Tibial nerve (tissue), 4 donors: ENCODE results near the gene SNRK. TPM values are rescaled to one million over a fixed set of nuclear protein-coding genes. Genes with fewer than 3 reads are reported as not detected.
A peak's percentile ranks its signal among the peaks of the same experiment; 100 is the strongest.

ENCODE experiments used
- DNase-seq, 2 donors: peaks; one replicate each; pipeline ENCODE4 v3.0.0-alpha.2; 2019; ENCODE audit warnings: low spot score in 2 of 2
- H3K27ac ChIP-seq, 4 donors: fragments of 200-600 bp; sonication (generic) in 3 of 4; one replicate each; pipeline ENCODE4 v1.5.1; 2017 to 2019; ENCODE audit warnings: mild to moderate bottlenecking in 1 of 4
- H3K27me3 ChIP-seq, 2 donors: fragments of 200-600 bp; sonication (generic) in 1 of 2; one replicate each; pipeline versions ENCODE4 v1.5.1 to v1.6.0; 2017 to 2019
- H3K36me3 ChIP-seq, 3 donors: fragments of 200-600 bp; sonication (generic); one replicate each; pipeline ENCODE4 v1.5.1; 2018 to 2019
- H3K4me1 ChIP-seq, 4 donors: fragments of 200-600 bp; sonication (generic) in 3 of 4; one replicate each; pipeline ENCODE4 v1.5.1; 2017 to 2019
- H3K4me3 ChIP-seq, 4 donors: fragments of 200-600 bp; sonication (generic) in 3 of 4; one replicate each; pipeline ENCODE4 v1.5.1; 2017 to 2019; ENCODE audit warnings: mild to moderate bottlenecking in 1 of 4, moderate library complexity in 1 of 4
- H3K9me3 ChIP-seq, 4 donors: fragments of 200-600 bp; sonication (generic) in 3 of 4; one replicate each; pipeline ENCODE4 v1.5.1; 2017 to 2019
- CTCF ChIP-seq, 5 experiments: fragments of 200-600 bp in 3 of 5; fragments of 450-650 bp in 2 of 5; sonication (generic) in 3 of 5; IDR thresholded peaks; one replicate each; pipeline ENCODE4 v1.5.1; 2016 to 2019; ENCODE audit warnings: antibody characterized with exemption in 5 of 5, mild to moderate bottlenecking in 3 of 5, moderate library complexity in 2 of 5
- EP300 ChIP-seq, 2 donors: sonication (generic); formaldehyde crosslinking; IDR thresholded peaks; one replicate each; pipeline ENCODE4 v1.6.1; 2017; ENCODE audit warnings: antibody characterized with exemption in 2 of 2, mild to moderate bottlenecking in 1 of 2
- POLR2A ChIP-seq, 2 donors: fragments of 450-650 bp; IDR thresholded peaks; one replicate each; pipeline ENCODE4 v1.6.1; 2017; ENCODE audit warnings: antibody characterized with exemption in 2 of 2, mild to moderate bottlenecking in 2 of 2, moderate library complexity in 2 of 2
- WGBS, 2 donors: methylation state at CpG; one replicate each; pipeline ENCODE4 v1.1.5; 2018; 5-methylcytosine and 5-hydroxymethylcytosine counted together
- total RNA-seq, 4 donors: library from RNA; depleted of rRNA; stranded (reverse); fragments of >200 nt; gene quantifications; one replicate each; pipeline ENCODE4 v1.1.0, GENCODE V29; 2016

The SNRK gene
- total RNA-seq, 4 donors from 2014 or later: 59.6 to 83.1 (median 73.7) TPM

- no peak for TF ChIP-seq CTCF (IDR thresholded peaks at IDR 0.05)
- no peak for TF ChIP-seq POLR2A (IDR thresholded peaks at IDR 0.05)
- no peak for TF ChIP-seq EP300 (IDR thresholded peaks at IDR 0.05)
- Histone ChIP-seq H3K36me3 (peaks cover 0 to 100% (median 21%) of the 10 kb centered on the region in 3 donors), H3K4me1 (peaks cover 0 to 6% (median 0%) of the 10 kb centered on the region in 4 donors)
Observed at GRCh38 chr3:43345246-43345645, 58.9 kb downstream of the SNRK start.

GRCh38 chr3:43345877-43346276 lies 59.5 kb downstream of the SNRK start:
- H3K36me3 ChIP-seq: peaks cover 0 to 100% (median 15%) of the 10 kb centered on the region in 3 donors

More at GRCh38 chr3:43345246-43345645, 58.9 kb downstream of the SNRK start:
- 94 to 95% methylated on average over 4 of the region's 4 CpGs for WGBS, 2 donors
- Histone ChIP-seq H3K27ac (no peak overlapping the region), H3K9me3 (peaks cover 0 to 2% (median 0%) of the 10 kb centered on the region in 4 donors), H3K4me3 (no peak overlapping the region), H3K27me3 (no peaks in the 10 kb centered on the region)
- no peak for DNase-seq

DNA sequence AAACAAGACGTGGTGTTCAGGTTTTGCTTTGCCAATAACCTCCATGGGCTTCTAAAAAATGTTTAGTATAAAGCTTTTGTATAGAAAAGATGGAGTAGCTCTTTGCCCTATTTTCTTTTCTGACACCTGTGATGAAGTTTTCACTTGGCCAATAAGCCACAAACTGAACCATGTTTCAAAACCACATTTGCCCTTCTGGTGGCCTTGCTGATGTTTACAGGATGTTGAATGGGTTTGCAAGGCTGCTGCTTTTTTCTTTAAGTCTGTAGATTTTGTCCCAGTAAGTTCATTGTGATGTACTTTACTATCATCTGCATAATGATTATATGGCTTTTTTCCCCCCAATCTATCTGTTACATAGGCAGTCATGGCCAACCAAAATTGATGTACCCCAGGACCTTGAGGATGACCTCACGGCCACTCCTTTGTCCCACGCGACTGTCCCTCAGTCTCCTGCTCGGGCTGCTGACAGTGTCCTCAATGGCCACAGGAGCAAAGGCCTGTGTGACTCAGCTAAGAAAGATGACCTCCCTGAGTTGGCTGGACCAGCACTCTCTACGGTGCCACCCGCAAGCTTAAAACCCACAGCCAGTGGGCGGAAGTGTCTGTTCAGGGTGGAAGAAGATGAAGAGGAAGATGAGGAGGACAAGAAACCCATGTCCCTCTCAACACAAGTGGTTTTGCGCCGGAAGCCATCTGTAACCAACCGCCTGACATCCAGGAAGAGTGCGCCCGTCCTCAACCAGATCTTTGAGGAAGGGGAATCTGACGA lies 60.8 kb downstream of the SNRK start:
- TF ChIP-seq CTCF (IDR thresholded peaks at IDR 0.05): no peak
- TF ChIP-seq EP300 (IDR thresholded peaks at IDR 0.05): no peak
- TF ChIP-seq POLR2A (IDR thresholded peaks at IDR 0.05): no peak
- peaks cover 0 to 7% (median 3%) of the 10 kb centered on the region in 4 donors for H3K9me3 ChIP-seq
- WGBS, 2 donors: 94 to 97% methylated on average over 14 of the region's 14 CpGs
- H3K4me1 ChIP-seq: peaks cover 0 to 6% (median 0%) of the 10 kb centered on the region in 4 donors
- peaks cover 0 to 100% (median 14%) of the 10 kb centered on the region in 3 donors for H3K36me3 ChIP-seq
- peak overlapping the region in 1 of 4 donors; percentile 34 for H3K27ac ChIP-seq
- no peaks in the 10 kb centered on the region for H3K27me3 ChIP-seq
- no peak for DNase-seq
- H3K4me3 ChIP-seq: no peak overlapping the region

More at GRCh38 chr3:43345877-43346276, 59.5 kb downstream of the SNRK start:
- TF ChIP-seq POLR2A (IDR thresholded peaks at IDR 0.05): no peak
- TF ChIP-seq EP300 (IDR thresholded peaks at IDR 0.05): no peak
- no peak for TF ChIP-seq CTCF (IDR thresholded peaks at IDR 0.05)
- H3K27ac ChIP-seq: no peak overlapping the region
- no peak overlapping the region for H3K4me3 ChIP-seq
- H3K4me1 ChIP-seq: peaks cover 0 to 6% (median 0%) of the 10 kb centered on the region in 4 donors
- no peaks in the 10 kb centered on the region for H3K27me3 ChIP-seq
- no peak for DNase-seq
- WGBS, 2 donors: 72 to 85% methylated on average over 6 of the region's 6 CpGs
- H3K9me3 ChIP-seq: no peaks in the 10 kb centered on the region

GRCh38 chr3:43347774-43348173 lies 61.4 kb downstream of the SNRK start:
- H3K27me3 ChIP-seq: no peaks in the 10 kb centered on the region
- peaks cover 0 to 94% (median 14%) of the 10 kb centered on the region in 3 donors for H3K36me3 ChIP-seq
- peak overlapping the region in 1 of 4 donors; percentile 34 for H3K27ac ChIP-seq
- TF ChIP-seq CTCF (IDR thresholded peaks at IDR 0.05) (no peak), POLR2A (IDR thresholded peaks at IDR 0.05) (no peak), EP300 (IDR thresholded peaks at IDR 0.05) (no peak)
- H3K4me1 ChIP-seq: peaks cover 0 to 6% (median 0%) of the 10 kb centered on the region in 4 donors
- 97% methylated on average over 18 to 20 of the region's 20 CpGs for WGBS, 2 donors
- H3K4me3 ChIP-seq: no peak overlapping the region
- no peak for DNase-seq
- H3K9me3 ChIP-seq: peaks cover 0 to 13% (median 5%) of the 10 kb centered on the region in 4 donors

GRCh38 chr3:43348350-43348749 lies 62.0 kb downstream of the SNRK start:
- DNase-seq: no peak
- no peak overlapping the region for H3K4me3 ChIP-seq
- peaks cover 0 to 6% (median 0%) of the 10 kb centered on the region in 4 donors for H3K4me1 ChIP-seq
- H3K9me3 ChIP-seq: peaks cover 0 to 19% (median 7%) of the 10 kb centered on the region in 4 donors
- no peaks in the 10 kb centered on the region for H3K27me3 ChIP-seq
- 90 to 94% methylated on average over 11 of the region's 11 CpGs for WGBS, 2 donors
- no peak overlapping the region for H3K27ac ChIP-seq
- TF ChIP-seq CTCF (IDR thresholded peaks at IDR 0.05) (no peak), EP300 (IDR thresholded peaks at IDR 0.05) (no peak), POLR2A (IDR thresholded peaks at IDR 0.05) (no peak)
- peaks cover 0 to 91% (median 14%) of the 10 kb centered on the region in 3 donors for H3K36me3 ChIP-seq
